ENCODE measurements around the gene ZNF41. TPM values are rescaled to one million over a fixed set of nuclear protein-coding genes. Genes with fewer than 3 reads are reported as not detected.
"Not testable (repeated sequence)": the region's sequence is repeated elsewhere in the genome, so short reads cannot be mapped to it uniquely, and the experiment has no call there.

The ZNF41 gene
- 10 to 100 TPM; 11.2 to 13.5 TPM for total RNA-seq

GRCh38 chrX:47482512-47483305 is at the start of gene ZNF41:
Gene ZNF41, minus strand, starts transcription at chrX:47483222. Its CDS starts 15,741 bp downstream, at chrX:47467481.
- no peaks in the 10 kb centered on the region for H3K9me3 Mint-ChIP-seq
- peak; percentile 87 for ATAC-seq (ENCODE audit: low read depth)
- H3K27me3 Mint-ChIP-seq: no peaks in the 10 kb centered on the region
- POLR2A ChIA-PET: no interaction called here
- H3K4me3 Mint-ChIP-seq: peak within 1 kb of the TSS; percentile 91
- peak; percentile 72 for DNase-seq
- H3K36me3 Mint-ChIP-seq: peaks cover 3% of the 10 kb centered on the region
- peak within 1 kb of the TSS; percentile 95 for H3K27ac Mint-ChIP-seq
- peaks cover 19% of the 10 kb centered on the region for H3K4me1 Mint-ChIP-seq

GRCh38 chrX:47530049-47530448 is 47.0 kb upstream of the ZNF41 start:
- DNase-seq: no peak
- Mint-ChIP-seq H3K9me3 (no peaks in the 10 kb centered on the region), H3K4me1 (no peaks in the 10 kb centered on the region), H3K27me3 (peaks cover 2% of the 10 kb centered on the region), H3K36me3 (no peaks in the 10 kb centered on the region), H3K4me3 (no peak overlapping the region), H3K27ac (no peak overlapping the region)
- POLR2A ChIA-PET: no interaction called here
- ATAC-seq (ENCODE audit: low read depth): no peak

GRCh38 chrX:47529548-47529947 is 46.5 kb upstream of the ZNF41 start:
- H3K9me3 Mint-ChIP-seq: no peaks in the 10 kb centered on the region
- no peaks in the 10 kb centered on the region for H3K36me3 Mint-ChIP-seq
- H3K4me3 Mint-ChIP-seq: no peak overlapping the region
- no peak for DNase-seq
- H3K27me3 Mint-ChIP-seq: peaks cover 2% of the 10 kb centered on the region
- ATAC-seq (ENCODE audit: low read depth): no peak
- POLR2A ChIA-PET: no interaction called here
- H3K4me1 Mint-ChIP-seq: no peaks in the 10 kb centered on the region
- H3K27ac Mint-ChIP-seq: no peak overlapping the region

- no peaks in the 10 kb centered on the region for H3K27me3 Mint-ChIP-seq
- H3K4me3 Mint-ChIP-seq: peak overlapping the region; percentile 59
- peak; percentile 34 for ATAC-seq (ENCODE audit: low read depth)
- no peak overlapping the region for H3K27ac Mint-ChIP-seq
- POLR2A ChIA-PET: interaction anchor here (0.7 to 1.7 kb wide), 4 partner anchors 33 to 332 kb away, joined by 3 to 5 read pairs (median 4); partner anchors contain the start of gene CFP
- H3K9me3 Mint-ChIP-seq: no peaks in the 10 kb centered on the region
- no peak for DNase-seq
- no peaks in the 10 kb centered on the region for H3K4me1 Mint-ChIP-seq
- H3K36me3 Mint-ChIP-seq: no peaks in the 10 kb centered on the region
Measured at GRCh38 chrX:47523713-47524166, 40.7 kb upstream of the ZNF41 start.

GRCh38 chrX:47523297-47523696 is 40.3 kb upstream of the ZNF41 start:
- Mint-ChIP-seq H3K4me1 (no peaks in the 10 kb centered on the region), H3K27ac (no peak overlapping the region), H3K36me3 (no peaks in the 10 kb centered on the region), H3K4me3 (peak overlapping the region; percentile 59), H3K27me3 (no peaks in the 10 kb centered on the region), H3K9me3 (no peaks in the 10 kb centered on the region)
- POLR2A ChIA-PET: interaction anchor here (0.7 to 1.7 kb wide), 3 partner anchors 106 to 332 kb away, joined by 3 to 5 read pairs (median 3); partner anchors contain the start of gene CFP
- ATAC-seq (ENCODE audit: low read depth) (peak; percentile 97), DNase-seq (peak; percentile 87)

GRCh38 chrX:47518144-47518543 is 35.1 kb upstream of the ZNF41 start:
- POLR2A ChIA-PET: interaction anchor here (1.0 kb wide), 1 partner anchor 327 kb away, joined by 3 read pairs; no protein-coding TSS in a partner anchor
- Mint-ChIP-seq H3K36me3 (no peaks in the 10 kb centered on the region), H3K4me1 (peaks cover 9% of the 10 kb centered on the region), H3K27ac (no peak overlapping the region), H3K27me3 (peaks cover 5% of the 10 kb centered on the region), H3K4me3 (no peak overlapping the region), H3K9me3 (no peaks in the 10 kb centered on the region)
- ATAC-seq (ENCODE audit: low read depth): no peak
- DNase-seq: no peak

- Mint-ChIP-seq H3K4me3 (no peak overlapping the region), H3K9me3 (no peaks in the 10 kb centered on the region), H3K36me3 (no peaks in the 10 kb centered on the region), H3K27ac (no peak overlapping the region), H3K4me1 (peaks cover 9% of the 10 kb centered on the region), H3K27me3 (peaks cover 7% of the 10 kb centered on the region)
- POLR2A ChIA-PET: interaction anchor here (1.5 kb wide), 1 partner anchor 283 kb away, joined by 4 read pairs; the partner anchor contains the start of gene USP11
- no peak for DNase-seq
- ATAC-seq (ENCODE audit: low read depth): no peak
Measured at GRCh38 chrX:47515941-47516665, 33.1 kb upstream of the ZNF41 start.

GRCh38 chrX:47514533-47515235 is 31.7 kb upstream of the ZNF41 start:
- Mint-ChIP-seq H3K4me1 (peaks cover 9% of the 10 kb centered on the region), H3K36me3 (no peaks in the 10 kb centered on the region), H3K27me3 (peaks cover 7% of the 10 kb centered on the region), H3K9me3 (no peaks in the 10 kb centered on the region), H3K4me3 (no peak overlapping the region), H3K27ac (no peak overlapping the region)
- DNase-seq: no peak
- POLR2A ChIA-PET: no interaction called here
- ATAC-seq (ENCODE audit: low read depth): no peak

- H3K36me3 Mint-ChIP-seq, H3K4me1 Mint-ChIP-seq, H3K27me3 Mint-ChIP-seq, H3K9me3 Mint-ChIP-seq: not testable (repeated sequence)
- DNase-seq: peak; percentile 27
- Mint-ChIP-seq H3K4me3 (peak overlapping the region; percentile 88), H3K27ac (peak overlapping the region; percentile 11)
- ATAC-seq (ENCODE audit: low read depth): peak; percentile 88
- POLR2A ChIA-PET: interaction anchor here (0.6 kb wide), 1 partner anchor 369 kb away, joined by 4 read pairs; no protein-coding TSS in a partner anchor
Measured at GRCh38 chrX:47513034-47513965, 30.3 kb upstream of the ZNF41 start.

GRCh38 chrX:47512383-47512782 is 29.4 kb upstream of the ZNF41 start:
- POLR2A ChIA-PET; DNase-seq; ATAC-seq (ENCODE audit: low read depth); H3K27ac Mint-ChIP-seq; H3K9me3 Mint-ChIP-seq; H3K36me3 Mint-ChIP-seq; H3K27me3 Mint-ChIP-seq: not testable (repeated sequence)
- Mint-ChIP-seq H3K4me3 (peak overlapping the region; percentile 19), H3K4me1 (peaks cover 10% of the 10 kb centered on the region)

GRCh38 chrX:47507153-47507867 is 24.3 kb upstream of the ZNF41 start:
- Mint-ChIP-seq H3K27ac (no peak overlapping the region), H3K4me1 (peaks cover 2% of the 10 kb centered on the region), H3K36me3 (no peaks in the 10 kb centered on the region), H3K27me3 (peaks cover 6% of the 10 kb centered on the region), H3K9me3 (no peaks in the 10 kb centered on the region), H3K4me3 (no peak overlapping the region)
- no peak for ATAC-seq (ENCODE audit: low read depth)
- DNase-seq: no peak
- POLR2A ChIA-PET: no interaction called here

- ATAC-seq (ENCODE audit: low read depth) (no peak), DNase-seq (no peak)
- Mint-ChIP-seq H3K36me3 (no peaks in the 10 kb centered on the region), H3K4me1 (peaks cover 1% of the 10 kb centered on the region), H3K27me3 (peaks cover 6% of the 10 kb centered on the region), H3K27ac (no peak overlapping the region), H3K9me3 (no peaks in the 10 kb centered on the region), H3K4me3 (no peak overlapping the region)
- POLR2A ChIA-PET: no interaction called here
Measured at GRCh38 chrX:47503151-47503550, 20.1 kb upstream of the ZNF41 start.
